GM23338 (cell line): ENCODE data around the gene HSPA12A. TPM values are rescaled to one million over a fixed set of nuclear protein-coding genes. Genes with fewer than 3 reads are reported as not detected.

Experiments used
- ATAC-seq: fragments of 200-7000 bp; cut with Tn5 transposase; 3 replicates; pipeline ENCODE4 v1.9.1; 2020
- DNase-seq: peaks from one replicate; pipeline ENCODE4 v3.0.0-alpha.2; 2015; ENCODE audit warnings: low spot score
- H2AFZ ChIP-seq: fragments of 200-600 bp; sonication (generic); 2 replicates; pipeline ENCODE4 v1.8.0; 2016; ENCODE audit warnings: antibody characterized with exemption, mild to moderate bottlenecking, moderate library complexity
- H3F3A ChIP-seq: fragments of 200-600 bp; sonication (generic); replicated peaks from 2 replicates; pipeline ENCODE4 v1.8.0; 2017; ENCODE audit warnings: antibody characterized with exemption, mixed run types, low read depth
- H3K27ac ChIP-seq: fragments of 200-600 bp; sonication (generic); 2 replicates; pipeline ENCODE4 v1.6.1; 2016; ENCODE audit warnings: low read depth
- H3K27me3 ChIP-seq: fragments of 200-600 bp; sonication (generic); 2 replicates; pipeline ENCODE4 v1.8.0; 2016; ENCODE audit warnings: mild to moderate bottlenecking, mixed run types, moderate library complexity; ENCODE audit not compliant: insufficient read depth
- H3K36me3 ChIP-seq: fragments of 200-600 bp; sonication (generic); 2 replicates; pipeline ENCODE4 v1.8.0; 2016; ENCODE audit warnings: mild to moderate bottlenecking; ENCODE audit not compliant: insufficient read depth
- H3K4me1 ChIP-seq: fragments of 200-600 bp; sonication (generic); 2 replicates; pipeline ENCODE4 v1.8.0; 2016; ENCODE audit warnings: mild to moderate bottlenecking, moderate library complexity; ENCODE audit not compliant: insufficient read depth
- H3K4me2 ChIP-seq: fragments of 200-600 bp; sonication (generic); 2 replicates; pipeline ENCODE4 v1.7.1; 2017; ENCODE audit warnings: mixed run types
- H3K4me3 ChIP-seq: fragments of 200-600 bp; sonication (generic); 2 replicates; pipeline ENCODE4 v1.6.1; 2016; ENCODE audit warnings: mixed run types
- H3K79me2 ChIP-seq: fragments of 200-600 bp; sonication (generic); replicated peaks from 2 replicates; pipeline ENCODE4 v1.8.0; 2017; ENCODE audit warnings: mild to moderate bottlenecking; ENCODE audit not compliant: insufficient read depth
- H3K9me2 ChIP-seq: fragments of 200-600 bp; sonication (generic); 2 replicates; pipeline ENCODE4 v1.8.0; 2017; ENCODE audit not compliant: insufficient read depth
- H4K20me1 ChIP-seq: fragments of 200-600 bp; sonication (generic); replicated peaks from 2 replicates; pipeline ENCODE4 v1.8.0; 2017; ENCODE audit warnings: mild to moderate bottlenecking; ENCODE audit not compliant: insufficient read depth
- H3K27ac Mint-ChIP-seq: 2 replicates; pipeline ENCODE4 v1.8.0; 2020; ENCODE audit warnings: inconsistent platforms, mild to moderate bottlenecking, moderate library complexity, mixed read lengths
- H3K27me3 Mint-ChIP-seq: 3 replicates; pipeline ENCODE4 v1.8.0; 2022; ENCODE audit warnings: low read depth, mild to moderate bottlenecking, moderate library complexity, mixed read lengths, inconsistent platforms; ENCODE audit not compliant: insufficient read depth, poor library complexity
- H3K36me3 Mint-ChIP-seq: 3 replicates; pipeline ENCODE4 v1.8.0; 2021; ENCODE audit warnings: low read depth, mild to moderate bottlenecking, inconsistent platforms, moderate library complexity, mixed read lengths
- H3K4me1 Mint-ChIP-seq: 3 replicates; pipeline ENCODE4 v1.8.0; 2020; ENCODE audit warnings: mild to moderate bottlenecking, inconsistent platforms, mixed read lengths
- H3K4me3 Mint-ChIP-seq: 3 replicates; pipeline ENCODE4 v1.8.0; 2021; ENCODE audit warnings: moderate library complexity, mild to moderate bottlenecking, inconsistent platforms, mixed read lengths
- H3K9me3 Mint-ChIP-seq: 3 replicates; pipeline ENCODE4 v1.8.0; 2020; ENCODE audit warnings: moderate library complexity, mild to moderate bottlenecking, inconsistent platforms, mixed read lengths
- CREB1 ChIP-seq: fragments of 250-450 bp; sonication (Bioruptor Pico); IDR thresholded peaks from 2 replicates; pipeline ENCODE4 v1.5.0; 2020; ENCODE audit warnings: low read depth, mild to moderate bottlenecking, moderate library complexity
- ETS1 ChIP-seq: IDR thresholded peaks from 2 replicates; pipeline ENCODE4 v1.6.1; 2016; ENCODE audit warnings: antibody characterized with exemption
- EZH2 ChIP-seq: fragments of 200-600 bp; sonication (generic); IDR thresholded peaks from one replicate; pipeline ENCODE4 v1.8.0; 2017; ENCODE audit warnings: antibody characterized with exemption, mild to moderate bottlenecking, low read depth; ENCODE audit not compliant: unreplicated experiment
- EZH2phosphoT487 ChIP-seq: fragments of 200-600 bp; sonication (generic); IDR thresholded peaks from one replicate; pipeline ENCODE4 v1.8.1; 2018; ENCODE audit warnings: antibody characterized with exemption; ENCODE audit not compliant: unreplicated experiment
- JUNB ChIP-seq: IDR thresholded peaks from one replicate; pipeline ENCODE4 v1.6.1; 2016; ENCODE audit warnings: antibody characterized with exemption; ENCODE audit not compliant: unreplicated experiment
- NANOG ChIP-seq: IDR thresholded peaks from 2 replicates; pipeline ENCODE4 v1.6.1; 2016; ENCODE audit warnings: antibody characterized with exemption, borderline replicate concordance
- POLR2AphosphoS5 ChIP-seq: IDR thresholded peaks from 2 replicates; pipeline ENCODE4 v1.6.1; 2016; ENCODE audit warnings: antibody characterized with exemption, low read depth
- STAT1 ChIP-seq: IDR thresholded peaks from one replicate; pipeline ENCODE4 v1.6.1; 2016; ENCODE audit warnings: antibody characterized with exemption; ENCODE audit not compliant: unreplicated experiment
- ZNF114 ChIP-seq: fragments of 250-450 bp; sonication (Bioruptor Pico); IDR thresholded peaks from 2 replicates; pipeline ENCODE4 v1.5.0; 2020; ENCODE audit warnings: mild to moderate bottlenecking, moderate library complexity
- ZNF331 ChIP-seq: fragments of 250-450 bp; sonication (Bioruptor Pico); IDR thresholded peaks from 2 replicates; pipeline ENCODE4 v1.5.0; 2020; ENCODE audit warnings: low read depth, mild to moderate bottlenecking, moderate library complexity
- ZNF462 ChIP-seq: fragments of 250-450 bp; sonication (Bioruptor Pico); IDR thresholded peaks from 2 replicates; pipeline ENCODE4 v1.5.0; 2020; ENCODE audit warnings: mild to moderate bottlenecking, moderate library complexity
- polyA plus RNA-seq: library from polyadenylated mRNA; unstranded; fragments of >200 nt; fragmentation: Nextera tagmentation; extraction: Ambion mirVana; gene quantifications from 2 replicates; pipeline ENCODE4 v1.2.1, GENCODE V29; 2016
- total RNA-seq: library from RNA; depleted of rRNA; stranded (reverse); fragments of >200 nt; shearing (Covaris generic); gene quantifications from 2 replicates; pipeline ENCODE4 v1.2.3, GENCODE V29; 2014
- TF ChIP-seq, protein P1 (sequence below): IDR thresholded peaks from one replicate; pipeline ENCODE4 v1.6.1; 2018; ENCODE audit warnings: antibody characterized with exemption; ENCODE audit not compliant: unreplicated experiment
- TF ChIP-seq, protein P2 (sequence below), 2 experiments: fragments of 200-600 bp in 1 of 2; sonication (generic) in 1 of 2; conservative IDR thresholded peaks; 2 replicates each; pipeline versions ENCODE4 v1.5.1 to v1.6.1; 2016 to 2017; ENCODE audit warnings: antibody characterized with exemption in 2 of 2, low read depth in 2 of 2, mild to moderate bottlenecking in 2 of 2, moderate library complexity in 1 of 2

The HSPA12A gene
- total and polyA plus RNA-seq, 2 experiments from 2014 or later, result 4.4 to 6.3 TPM

- Histone ChIP-seq H3F3A (no peaks in the 10 kb centered on the region), H2AFZ (no peak overlapping the region), H3K27ac (no peak overlapping the region), H3K27me3 (no peaks in the 10 kb centered on the region), H3K4me3 (no peak overlapping the region), H3K36me3 (no peaks in the 10 kb centered on the region), H3K4me2 (no peak overlapping the region), H4K20me1 (no peaks in the 10 kb centered on the region), H3K4me1 (no peaks in the 10 kb centered on the region), H3K79me2 (no peaks in the 10 kb centered on the region), H3K9me2 (no peaks in the 10 kb centered on the region)
- no peak for TF ChIP-seq NANOG
- TF ChIP-seq POLR2AphosphoS5, result no peak
- TF ChIP-seq ZNF331 (CRISPR knock-in tag), result no peak
- no peak for TF ChIP-seq ZNF462
- no peak for TF ChIP-seq ZNF114 (CRISPR knock-in tag)
- TF ChIP-seq CREB1 (CRISPR knock-in tag), result no peak
- TF ChIP-seq JUNB, result no peak
- TF ChIP-seq STAT1, result no peak
- TF ChIP-seq, protein P1, sequence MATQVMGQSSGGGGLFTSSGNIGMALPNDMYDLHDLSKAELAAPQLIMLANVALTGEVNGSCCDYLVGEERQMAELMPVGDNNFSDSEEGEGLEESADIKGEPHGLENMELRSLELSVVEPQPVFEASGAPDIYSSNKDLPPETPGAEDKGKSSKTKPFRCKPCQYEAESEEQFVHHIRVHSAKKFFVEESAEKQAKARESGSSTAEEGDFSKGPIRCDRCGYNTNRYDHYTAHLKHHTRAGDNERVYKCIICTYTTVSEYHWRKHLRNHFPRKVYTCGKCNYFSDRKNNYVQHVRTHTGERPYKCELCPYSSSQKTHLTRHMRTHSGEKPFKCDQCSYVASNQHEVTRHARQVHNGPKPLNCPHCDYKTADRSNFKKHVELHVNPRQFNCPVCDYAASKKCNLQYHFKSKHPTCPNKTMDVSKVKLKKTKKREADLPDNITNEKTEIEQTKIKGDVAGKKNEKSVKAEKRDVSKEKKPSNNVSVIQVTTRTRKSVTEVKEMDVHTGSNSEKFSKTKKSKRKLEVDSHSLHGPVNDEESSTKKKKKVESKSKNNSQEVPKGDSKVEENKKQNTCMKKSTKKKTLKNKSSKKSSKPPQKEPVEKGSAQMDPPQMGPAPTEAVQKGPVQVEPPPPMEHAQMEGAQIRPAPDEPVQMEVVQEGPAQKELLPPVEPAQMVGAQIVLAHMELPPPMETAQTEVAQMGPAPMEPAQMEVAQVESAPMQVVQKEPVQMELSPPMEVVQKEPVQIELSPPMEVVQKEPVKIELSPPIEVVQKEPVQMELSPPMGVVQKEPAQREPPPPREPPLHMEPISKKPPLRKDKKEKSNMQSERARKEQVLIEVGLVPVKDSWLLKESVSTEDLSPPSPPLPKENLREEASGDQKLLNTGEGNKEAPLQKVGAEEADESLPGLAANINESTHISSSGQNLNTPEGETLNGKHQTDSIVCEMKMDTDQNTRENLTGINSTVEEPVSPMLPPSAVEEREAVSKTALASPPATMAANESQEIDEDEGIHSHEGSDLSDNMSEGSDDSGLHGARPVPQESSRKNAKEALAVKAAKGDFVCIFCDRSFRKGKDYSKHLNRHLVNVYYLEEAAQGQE, result no peak
- TF ChIP-seq EZH2, result no peak
- TF ChIP-seq, protein P2, sequence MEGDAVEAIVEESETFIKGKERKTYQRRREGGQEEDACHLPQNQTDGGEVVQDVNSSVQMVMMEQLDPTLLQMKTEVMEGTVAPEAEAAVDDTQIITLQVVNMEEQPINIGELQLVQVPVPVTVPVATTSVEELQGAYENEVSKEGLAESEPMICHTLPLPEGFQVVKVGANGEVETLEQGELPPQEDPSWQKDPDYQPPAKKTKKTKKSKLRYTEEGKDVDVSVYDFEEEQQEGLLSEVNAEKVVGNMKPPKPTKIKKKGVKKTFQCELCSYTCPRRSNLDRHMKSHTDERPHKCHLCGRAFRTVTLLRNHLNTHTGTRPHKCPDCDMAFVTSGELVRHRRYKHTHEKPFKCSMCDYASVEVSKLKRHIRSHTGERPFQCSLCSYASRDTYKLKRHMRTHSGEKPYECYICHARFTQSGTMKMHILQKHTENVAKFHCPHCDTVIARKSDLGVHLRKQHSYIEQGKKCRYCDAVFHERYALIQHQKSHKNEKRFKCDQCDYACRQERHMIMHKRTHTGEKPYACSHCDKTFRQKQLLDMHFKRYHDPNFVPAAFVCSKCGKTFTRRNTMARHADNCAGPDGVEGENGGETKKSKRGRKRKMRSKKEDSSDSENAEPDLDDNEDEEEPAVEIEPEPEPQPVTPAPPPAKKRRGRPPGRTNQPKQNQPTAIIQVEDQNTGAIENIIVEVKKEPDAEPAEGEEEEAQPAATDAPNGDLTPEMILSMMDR (conservative IDR thresholded peaks at IDR 0.05; ENCODE audit: low read depth in 2 of 2), result no peak
- no peak for TF ChIP-seq ETS1
- TF ChIP-seq EZH2phosphoT487, result no peak
- DNase-seq, result no peak
- Mint-ChIP-seq H3K4me3 (no peak overlapping the region), H3K27ac (no peak overlapping the region), H3K27me3 (no peaks in the 10 kb centered on the region), H3K9me3 (no peaks in the 10 kb centered on the region), H3K4me1 (no peaks in the 10 kb centered on the region), H3K36me3 (no peaks in the 10 kb centered on the region)
- ATAC-seq, result no peak
Measured at GRCh38 chr10:116713846-116714245, 28.5 kb downstream of the HSPA12A start.
